ENCODE measurements around the gene MT3. TPM values are rescaled to one million over a fixed set of nuclear protein-coding genes. Genes with fewer than 3 reads are reported as not detected.
A peak's percentile ranks its signal among the peaks of the same experiment; 100 is the strongest.
"Not testable (repeated sequence)": the region's sequence is repeated elsewhere in the genome, so short reads cannot be mapped to it uniquely, and the experiment has no call there.

MT3 gene
- total RNA-seq, 1 donor from 2014 or later, result not detected

GRCh38 chr16:56616608-56617211 lies 27.4 kb downstream of the MT3 start:
- peaks cover 8% of the 10 kb centered on the region for H3K4me1 Mint-ChIP-seq
- no peaks in the 10 kb centered on the region for H3K36me3 Mint-ChIP-seq
- peaks cover 64% of the 10 kb centered on the region for H3K27me3 Mint-ChIP-seq (ENCODE audit: low read depth)
- no peak for DNase-seq (ENCODE audit: low spot score in 2 of 2, unreplicated experiment in 2 of 2)
- H3K27ac Mint-ChIP-seq, result no peak overlapping the region
- no peaks in the 10 kb centered on the region for H3K9me3 Mint-ChIP-seq
- peak overlapping the region; percentile 65 for H3K4me3 Mint-ChIP-seq
- no peak for TF ChIP-seq CTCF (IDR thresholded peaks at IDR 0.05; ENCODE audit: unreplicated experiment)

DNA sequence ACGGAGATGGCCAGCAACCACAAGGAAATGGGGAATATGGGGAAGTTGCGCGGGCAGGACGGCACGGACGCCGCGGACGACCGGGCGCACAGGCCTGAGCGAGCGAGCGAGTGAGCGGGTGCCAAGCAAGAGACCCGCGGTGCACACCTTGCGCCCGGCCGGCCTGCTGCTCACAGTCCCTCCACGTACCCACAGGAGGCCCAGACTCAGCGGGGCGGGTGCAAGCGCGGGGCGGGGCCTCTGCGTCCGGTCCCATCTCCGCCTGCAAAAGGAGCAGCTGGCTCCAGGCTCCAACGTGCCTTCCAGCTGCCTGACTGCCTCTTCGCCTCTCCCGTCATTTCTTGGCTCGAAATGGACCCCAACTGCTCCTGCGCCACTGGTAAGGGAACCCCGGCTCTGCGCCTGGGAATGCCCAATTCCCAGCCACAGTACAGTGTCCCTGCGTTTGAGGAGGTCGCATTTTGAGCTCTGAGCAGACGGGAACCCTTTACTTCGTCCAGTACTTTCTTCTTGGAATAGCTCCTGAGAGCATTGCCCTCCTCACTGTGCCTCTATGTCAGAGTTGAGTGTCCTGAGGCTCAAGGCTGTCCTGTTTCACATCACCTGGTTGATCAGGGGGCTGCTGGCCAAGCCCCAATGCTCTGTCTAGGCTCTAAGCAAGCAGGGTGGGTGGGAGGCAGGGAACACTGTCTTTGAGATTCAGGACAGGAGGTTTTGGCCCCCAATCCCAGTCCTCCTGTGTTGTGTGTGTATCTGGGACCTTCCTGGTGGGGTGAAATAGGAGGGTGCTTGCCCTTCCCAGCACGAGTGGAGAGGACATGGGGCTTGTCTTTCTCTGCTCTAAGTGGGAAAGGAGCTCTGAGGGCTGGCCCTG lies 28.1 kb downstream of the MT3 start:
- Mint-ChIP-seq H3K27me3 (ENCODE audit: low read depth) (peaks cover 67% of the 10 kb centered on the region), H3K27ac (no peak overlapping the region), H3K4me3 (peak overlapping the region; percentile 65), H3K36me3 (no peaks in the 10 kb centered on the region), H3K4me1 (peaks cover 10% of the 10 kb centered on the region), H3K9me3 (no peaks in the 10 kb centered on the region)
- peak in 1 of 2 experiments; percentile 58 for DNase-seq (ENCODE audit: low spot score in 2 of 2, unreplicated experiment in 2 of 2)
- no peak for TF ChIP-seq CTCF (IDR thresholded peaks at IDR 0.05; ENCODE audit: unreplicated experiment)

DNA sequence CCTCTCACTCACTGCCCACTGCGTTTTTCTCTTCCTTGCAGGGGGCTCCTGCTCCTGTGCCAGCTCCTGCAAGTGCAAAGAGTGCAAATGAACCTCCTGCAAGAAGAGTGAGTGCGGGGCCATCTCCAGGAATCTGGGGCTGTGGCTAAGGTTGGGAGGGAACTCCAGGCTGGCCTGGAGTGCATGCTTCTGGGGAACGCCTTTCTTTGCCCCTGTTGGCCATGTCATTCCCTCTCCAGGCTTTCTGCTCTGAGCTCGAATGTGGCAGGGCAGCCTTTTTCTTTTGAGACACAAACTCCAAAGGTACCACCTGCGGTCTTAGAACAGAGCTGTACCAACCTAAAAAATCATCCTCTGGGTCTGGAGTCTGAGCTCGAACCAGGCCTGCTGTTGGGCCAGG lies 28.8 kb downstream of the MT3 start:
- TF ChIP-seq CTCF (IDR thresholded peaks at IDR 0.05; ENCODE audit: unreplicated experiment), result no peak
- no peak overlapping the region for H3K4me3 Mint-ChIP-seq
- H3K27ac Mint-ChIP-seq, result no peak overlapping the region
- no peak for DNase-seq (ENCODE audit: low spot score in 2 of 2, unreplicated experiment in 2 of 2)
- peaks cover 74% of the 10 kb centered on the region for H3K27me3 Mint-ChIP-seq (ENCODE audit: low read depth)
- no peaks in the 10 kb centered on the region for H3K9me3 Mint-ChIP-seq
- no peaks in the 10 kb centered on the region for H3K36me3 Mint-ChIP-seq
- peaks cover 10% of the 10 kb centered on the region for H3K4me1 Mint-ChIP-seq

GRCh38 chr16:56620339-56620897 lies 31.1 kb downstream of the MT3 start:
- peaks cover 78% of the 10 kb centered on the region for H3K27me3 Mint-ChIP-seq (ENCODE audit: low read depth)
- no peak overlapping the region for H3K4me3 Mint-ChIP-seq
- H3K36me3 Mint-ChIP-seq, result no peaks in the 10 kb centered on the region
- no peaks in the 10 kb centered on the region for H3K9me3 Mint-ChIP-seq
- DNase-seq (ENCODE audit: low spot score in 2 of 2, unreplicated experiment in 2 of 2), result no peak
- H3K27ac Mint-ChIP-seq, result no peak overlapping the region
- TF ChIP-seq CTCF (IDR thresholded peaks at IDR 0.05; ENCODE audit: unreplicated experiment), result no peak
- peaks cover 15% of the 10 kb centered on the region for H3K4me1 Mint-ChIP-seq

DNA sequence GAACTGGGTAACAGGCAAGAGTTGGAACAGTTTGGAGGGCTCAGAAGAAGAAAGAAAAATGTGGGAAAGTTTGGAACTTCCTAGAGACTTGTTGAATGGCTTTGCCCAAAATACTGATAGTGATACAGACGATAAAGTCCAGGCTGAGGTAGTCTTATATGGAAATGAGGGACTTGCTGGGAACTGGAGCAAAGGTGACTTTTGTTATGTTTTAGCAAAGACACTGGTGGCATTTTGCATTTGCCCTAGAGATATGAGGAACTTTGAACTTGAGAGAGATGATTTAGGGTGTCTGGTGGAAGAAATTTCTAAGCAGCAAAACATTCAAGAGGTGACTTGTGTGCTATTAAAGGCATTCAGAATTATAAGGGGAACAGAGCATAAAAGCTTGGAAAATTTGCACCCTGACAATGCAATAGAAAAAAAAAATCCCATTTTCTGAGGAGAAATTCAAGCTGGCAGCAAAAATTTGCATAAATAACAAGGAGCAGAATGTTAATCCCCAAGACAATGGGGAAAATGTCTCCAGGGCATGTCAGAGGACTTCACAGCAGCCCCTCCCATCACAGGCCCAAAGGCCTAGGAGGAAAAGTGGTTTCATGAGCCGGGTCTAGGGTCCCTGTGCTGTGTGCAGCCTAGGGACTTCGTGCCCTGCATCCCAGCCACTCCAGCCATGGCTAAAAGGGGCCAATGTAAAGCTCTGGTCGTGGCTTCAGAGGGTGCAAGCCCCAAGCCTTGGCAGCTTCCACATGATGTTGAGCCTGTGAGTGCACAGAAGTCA lies 32.5 kb downstream of the MT3 start:
- H3K27ac Mint-ChIP-seq; H3K36me3 Mint-ChIP-seq; H3K9me3 Mint-ChIP-seq; H3K4me3 Mint-ChIP-seq; DNase-seq (ENCODE audit: low spot score in 2 of 2, unreplicated experiment in 2 of 2): not testable (repeated sequence)
- peaks cover 83% of the 10 kb centered on the region for H3K27me3 Mint-ChIP-seq (ENCODE audit: low read depth)
- H3K4me1 Mint-ChIP-seq, result peaks cover 19% of the 10 kb centered on the region

DNA sequence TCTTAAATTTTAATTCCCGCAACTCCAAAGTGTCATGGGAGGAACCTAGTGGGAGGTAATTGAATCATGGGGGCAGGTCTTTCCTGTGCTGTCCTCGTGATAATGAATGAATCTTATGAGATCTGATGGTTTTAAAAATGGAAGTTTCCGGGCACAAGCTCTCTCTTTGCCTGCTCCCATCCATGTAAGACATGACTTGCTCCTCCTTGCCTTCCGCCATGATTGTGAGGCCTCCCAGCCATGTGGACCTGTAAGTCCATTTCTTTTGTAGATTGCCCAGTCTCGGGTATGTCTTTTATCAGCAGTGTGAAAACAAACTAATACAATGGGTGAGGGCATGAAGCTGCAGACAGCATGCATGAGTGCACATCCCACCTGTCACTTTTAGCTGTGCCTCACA lies 33.9 kb downstream of the MT3 start:
- H3K27ac Mint-ChIP-seq; H3K9me3 Mint-ChIP-seq; H3K4me3 Mint-ChIP-seq; H3K36me3 Mint-ChIP-seq; DNase-seq (ENCODE audit: low spot score in 2 of 2, unreplicated experiment in 2 of 2): not testable (repeated sequence)
- H3K4me1 Mint-ChIP-seq, result peaks cover 18% of the 10 kb centered on the region
- H3K27me3 Mint-ChIP-seq (ENCODE audit: low read depth), result peaks cover 77% of the 10 kb centered on the region
